IMR-90 (cell line): ENCODE data around the gene KMT2E. TPM values are rescaled to one million over a fixed set of nuclear protein-coding genes. Genes with fewer than 3 reads are reported as not detected.

Source experiments
- ATAC-seq: fragments of 200-7000 bp; cut with Tn5 transposase; 2 replicates; pipeline ENCODE4 v1.9.1; 2020; ENCODE audit warnings: low read depth, mild to moderate bottlenecking, moderate library complexity
- BruUV-seq: library from RNA; stranded (reverse); fragments of 400-500 nt; replicated peaks from 2 replicates; lab custom pipeline; 2021; lab: Mats Ljungman, UMichigan
- CTCF ChIA-PET: fragments of 300-600 bp; formaldehyde crosslinking; extraction: SDS; loops from one replicate; lab custom pipeline; 2021; ENCODE audit warnings: antibody characterized with exemption; lab: Yijun Ruan, JAX
- POLR2A ChIA-PET: fragments of 300-600 bp; sonication (Branson Sonifier 250); formaldehyde crosslinking; loops from one replicate; lab custom pipeline; 2022; ENCODE audit warnings: antibody characterized with exemption; ENCODE audit not compliant: unreplicated experiment; lab: Charles Lee
- DNase-seq: peaks from one replicate; pipeline ENCODE4 v3.0.0; 2013
- H2AFZ ChIP-seq: replicated peaks from 2 replicates; pipeline ENCODE3; 2013; ENCODE audit warnings: low read length, mild to moderate bottlenecking; ENCODE audit not compliant: poor library complexity
- H2AK5ac ChIP-seq: 2 replicates; pipeline ENCODE4 v1.6.1; 2013; ENCODE audit warnings: low read depth, low read length, inconsistent platforms
- H2AK9ac ChIP-seq: replicated peaks from 2 replicates; pipeline ENCODE3; 2013; ENCODE audit warnings: mild to moderate bottlenecking, low read depth, low read length, moderate library complexity; ENCODE audit not compliant: poor library complexity
- H2BK120ac ChIP-seq: 2 replicates; pipeline ENCODE4 v1.6.1; 2013; ENCODE audit warnings: low read depth, low read length, inconsistent platforms
- H2BK15ac ChIP-seq: 3 replicates; pipeline ENCODE4 v1.6.1; 2013; ENCODE audit warnings: low read depth, low read length, inconsistent platforms
- H2BK20ac ChIP-seq: 2 replicates; pipeline ENCODE4 v1.6.1; 2013; ENCODE audit warnings: low read depth, mild to moderate bottlenecking, inconsistent platforms, low read length, moderate library complexity
- H2BK5ac ChIP-seq: 2 replicates; pipeline ENCODE4 v1.6.1; 2013; ENCODE audit warnings: mild to moderate bottlenecking, low read depth, low read length, inconsistent platforms; ENCODE audit not compliant: poor library complexity, severe bottlenecking
- H3K14ac ChIP-seq: replicated peaks from 2 replicates; pipeline ENCODE4 v1.6.1; 2013; ENCODE audit warnings: low read depth, low read length, inconsistent platforms
- H3K18ac ChIP-seq: 2 replicates; pipeline ENCODE4 v1.6.1; 2013; ENCODE audit warnings: low read depth, low read length, control low read depth
- H3K23ac ChIP-seq: 2 replicates; pipeline ENCODE4 v1.6.1; 2013; ENCODE audit warnings: low read depth, low read length, inconsistent platforms
- H3K27ac ChIP-seq: 2 replicates; pipeline ENCODE4 v1.5.1; 2013; ENCODE audit warnings: mild to moderate bottlenecking, control low read depth, low read length; ENCODE audit not compliant: insufficient read depth
- H3K27me3 ChIP-seq: 2 replicates; pipeline ENCODE4 v1.6.1; 2013; ENCODE audit warnings: low read length; ENCODE audit not compliant: control insufficient read depth, insufficient read depth
- H3K36me3 ChIP-seq: 2 replicates; pipeline ENCODE4 v1.6.1; 2013; ENCODE audit warnings: low read length, mixed read lengths; ENCODE audit not compliant: control insufficient read depth, insufficient read depth
- H3K4ac ChIP-seq: 2 replicates; pipeline ENCODE4 v1.6.1; 2013; ENCODE audit warnings: low read depth, low read length, inconsistent platforms
- H3K4me1 ChIP-seq: 2 replicates; pipeline ENCODE4 v1.6.1; 2013; ENCODE audit warnings: low read length, mixed read lengths; ENCODE audit not compliant: control insufficient read depth, insufficient read depth
- H3K4me2 ChIP-seq: 2 replicates; pipeline ENCODE4 v1.6.1; 2013; ENCODE audit warnings: low read depth, mild to moderate bottlenecking, control low read depth, low read length, moderate library complexity
- H3K4me3 ChIP-seq: 2 replicates; pipeline ENCODE4 v1.5.1; 2013; ENCODE audit warnings: low read depth, mild to moderate bottlenecking, control low read depth, low read length, moderate library complexity; ENCODE audit not compliant: insufficient read depth
- H3K56ac ChIP-seq: 2 replicates; pipeline ENCODE4 v1.6.1; 2013; ENCODE audit warnings: low read length, inconsistent platforms; ENCODE audit not compliant: insufficient read depth; ENCODE audit errors: extremely low read depth
- H3K79me1 ChIP-seq, 2 experiments: 2 replicates each; pipeline ENCODE4 v1.6.1; 2013; ENCODE audit warnings: low read length in 2 of 2, inconsistent platforms in 1 of 2, low read depth in 1 of 2
- H3K9ac ChIP-seq: 2 replicates; pipeline ENCODE4 v1.6.1; 2013; ENCODE audit warnings: low read depth, low read length, control low read depth
- H3K9me1 ChIP-seq: 2 replicates; pipeline ENCODE4 v1.6.1; 2013; ENCODE audit warnings: low read length, inconsistent platforms; ENCODE audit not compliant: insufficient read depth
- H3K9me3 ChIP-seq: 2 replicates; pipeline ENCODE4 v1.6.1; 2013; ENCODE audit warnings: low read length; ENCODE audit not compliant: control insufficient read depth, insufficient read depth
- H4K20me1 ChIP-seq: 2 replicates; pipeline ENCODE4 v1.6.1; 2013; ENCODE audit warnings: low read length, inconsistent platforms; ENCODE audit not compliant: insufficient read depth
- H4K5ac ChIP-seq: 2 replicates; pipeline ENCODE4 v1.6.1; 2013; ENCODE audit warnings: mild to moderate bottlenecking, low read depth, low read length, control low read depth
- H4K8ac ChIP-seq, 2 experiments: 2 replicates each; pipeline ENCODE4 v1.6.1; 2013; ENCODE audit warnings: low read depth in 2 of 2, low read length in 2 of 2, control low read depth in 1 of 2, inconsistent platforms in 1 of 2
- H4K91ac ChIP-seq: 2 replicates; pipeline ENCODE4 v1.6.1; 2013; ENCODE audit warnings: low read depth, low read length, inconsistent platforms; ENCODE audit not compliant: insufficient read depth
- BHLHE40 ChIP-seq: fragments of 150-350 bp; IDR thresholded peaks from 2 replicates; pipeline ENCODE4 v1.6.1; 2016; ENCODE audit warnings: mild to moderate bottlenecking, low read depth, low read length
- CEBPB ChIP-seq: IDR thresholded peaks from 2 replicates; pipeline ENCODE4 v1.6.1; 2012; ENCODE audit warnings: low read depth, low read length, improper control_type of control experiment
- CHD1 ChIP-seq: IDR thresholded peaks from 2 replicates; pipeline ENCODE4 v1.6.1; 2012; ENCODE audit warnings: low read depth, low read length, improper control_type of control experiment
- FOS ChIP-seq: fragments of 150-350 bp; IDR thresholded peaks from 2 replicates; pipeline ENCODE4 v1.6.1; 2016; ENCODE audit warnings: low read depth, low read length
- MAFK ChIP-seq: IDR thresholded peaks from 2 replicates; pipeline ENCODE4 v1.6.1; 2012; ENCODE audit warnings: low read depth, low read length, improper control_type of control experiment
- MAZ ChIP-seq: IDR thresholded peaks from 2 replicates; pipeline ENCODE4 v1.6.1; 2012; ENCODE audit warnings: low read depth, mild to moderate bottlenecking, low read length, improper control_type of control experiment, moderate library complexity, borderline replicate concordance
- MXI1 ChIP-seq: IDR thresholded peaks from 2 replicates; pipeline ENCODE4 v1.6.1; 2012; ENCODE audit warnings: low read depth, mild to moderate bottlenecking, low read length, moderate library complexity, borderline replicate concordance
- NFE2L2 ChIP-seq: fragments of 150-350 bp; IDR thresholded peaks from 2 replicates; pipeline ENCODE4 v1.6.1; 2016; ENCODE audit warnings: low read depth, mild to moderate bottlenecking, low read length
- POLR2A ChIP-seq: IDR thresholded peaks from 2 replicates; pipeline ENCODE4 v1.6.1; 2012; ENCODE audit warnings: mild to moderate bottlenecking, low read depth, low read length
- RCOR1 ChIP-seq: IDR thresholded peaks from 2 replicates; pipeline ENCODE4 v1.6.1; 2012; ENCODE audit warnings: mild to moderate bottlenecking, low read length, improper control_type of control experiment; ENCODE audit not compliant: insufficient replicate concordance
- RFX5 ChIP-seq: IDR thresholded peaks from 2 replicates; pipeline ENCODE4 v1.8.0; 2012; ENCODE audit warnings: low read depth, mild to moderate bottlenecking, low read length, moderate library complexity
- SMC3 ChIP-seq: fragments of 150-350 bp; IDR thresholded peaks from 2 replicates; pipeline ENCODE4 v1.6.1; 2016; ENCODE audit warnings: low read depth, mild to moderate bottlenecking, antibody characterized with exemption, low read length, moderate library complexity
- WGBS, 2 experiments: methylation state at CpG; one replicate each; pipeline versions ENCODE4 v1.1.5 to v1.1.7; 2013; ENCODE audit warnings: missing lambda C conversion rate in 2 of 2; ENCODE audit not compliant: insufficient read length in 1 of 2; ENCODE audit errors: extremely low coverage in 2 of 2; 5-methylcytosine and 5-hydroxymethylcytosine counted together
- dilution Hi-C: fragments of 300-500 bp; cut with HindIII; formaldehyde crosslinking; loops from one replicate; pipeline ENCODE4 v1.14.3; 2018; ENCODE audit warnings: low sequenced_read_pairs; ENCODE audit not compliant: unreplicated experiment
- in situ Hi-C: fragments of 300-500 bp; cut with MboI; formaldehyde crosslinking; loops from 3 replicates; pipeline ENCODE4 v1.14.3; 2019; ENCODE audit warnings: low sequenced_read_pairs, inconsistent platforms, mixed read lengths
- intact Hi-C: fragments of 100-400 bp; cut with micrococcal nuclease; formaldehyde crosslinking; loops from 2 replicates; pipeline ENCODE4 v1.10.0; 2022
- polyA plus RNA-seq, 3 experiments: library from polyadenylated mRNA; depleted of rRNA; stranded (reverse); fragments of >200 nt; gene quantifications; 2 replicates each; pipeline ENCODE4 v1.2.3, GENCODE V29; 2012; ENCODE audit warnings: low replicate concordance in 1 of 3
- total RNA-seq: library from RNA; depleted of rRNA; stranded (reverse); fragments of >200 nt; gene quantifications from 2 replicates; pipeline ENCODE4 v1.2.3, GENCODE V29; 2012
- TF ChIP-seq, protein P1 (sequence below): fragments of 150-350 bp; IDR thresholded peaks from 2 replicates; pipeline ENCODE4 v1.6.1; 2017; ENCODE audit warnings: mild to moderate bottlenecking, antibody characterized with exemption, low read length, low read depth
- TF ChIP-seq, protein P2 (sequence below): fragments of 150-350 bp; IDR thresholded peaks from 2 replicates; pipeline ENCODE4 v1.6.1; 2016; ENCODE audit warnings: low read depth, mild to moderate bottlenecking, low read length, moderate library complexity, borderline replicate concordance
- TF ChIP-seq, protein P3 (sequence below): conservative IDR thresholded peaks from 2 replicates; pipeline ENCODE4 v1.5.1; 2012; ENCODE audit warnings: mild to moderate bottlenecking, low read depth, low read length, improper control_type of control experiment

Gene KMT2E
- total and polyA plus RNA-seq, 2 of the 4 experiments (the other 2 are of a cell fraction): 16.8 to 79.2 TPM

DNA sequence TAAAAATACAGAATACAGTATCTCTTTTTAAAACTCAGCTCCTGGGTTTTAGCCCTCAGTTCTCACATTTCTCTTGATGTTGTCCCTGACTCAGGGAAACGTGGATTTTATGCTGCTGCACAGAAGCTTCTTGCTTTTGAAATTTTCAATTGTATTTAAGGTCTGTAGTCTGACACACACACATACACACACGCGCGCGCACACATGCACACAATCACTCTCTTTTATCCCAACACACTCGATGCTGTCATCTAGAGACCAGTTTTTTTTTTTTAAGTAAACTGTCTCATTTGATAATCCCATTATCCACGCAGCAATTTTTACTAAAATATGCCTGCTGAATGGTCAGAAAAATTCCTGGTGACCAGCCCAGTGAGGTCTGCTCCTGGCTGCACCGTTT lies 108.6 kb downstream of the KMT2E start (continued):
- TF ChIP-seq, protein P1, sequence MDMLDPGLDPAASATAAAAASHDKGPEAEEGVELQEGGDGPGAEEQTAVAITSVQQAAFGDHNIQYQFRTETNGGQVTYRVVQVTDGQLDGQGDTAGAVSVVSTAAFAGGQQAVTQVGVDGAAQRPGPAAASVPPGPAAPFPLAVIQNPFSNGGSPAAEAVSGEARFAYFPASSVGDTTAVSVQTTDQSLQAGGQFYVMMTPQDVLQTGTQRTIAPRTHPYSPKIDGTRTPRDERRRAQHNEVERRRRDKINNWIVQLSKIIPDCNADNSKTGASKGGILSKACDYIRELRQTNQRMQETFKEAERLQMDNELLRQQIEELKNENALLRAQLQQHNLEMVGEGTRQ: no peak
- no peak for TF ChIP-seq MAFK
- no peak for TF ChIP-seq MXI1

DNA sequence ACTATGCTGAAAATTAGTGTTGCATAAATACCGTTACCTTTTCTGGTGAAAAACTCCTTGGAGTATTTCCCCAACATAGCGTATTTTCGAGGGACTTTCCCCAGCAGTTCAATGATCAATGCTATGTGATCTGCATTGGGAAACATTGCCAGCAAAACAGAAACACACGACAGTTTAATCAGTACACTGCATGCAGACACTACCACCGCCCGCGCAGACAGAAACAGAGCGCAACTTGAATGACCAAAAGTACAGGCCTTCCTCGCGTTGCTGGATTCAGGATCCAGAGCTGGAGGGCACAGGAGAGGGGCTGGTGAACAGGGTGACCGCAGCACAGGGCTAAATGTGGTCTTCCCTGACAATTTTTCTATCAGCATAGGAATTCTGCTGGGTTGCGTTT lies 111.7 kb downstream of the KMT2E start:
- Histone ChIP-seq H3K79me1 (peaks cover 15 to 28% of the 10 kb centered on the region in 2 experiments; a peak in 3 of 4 replicates), H3K9me1 (peaks cover 5% of the 10 kb centered on the region; the same call in 1 of the 2 replicates), H4K20me1 (peaks cover 17% of the 10 kb centered on the region; the same call in 1 of the 2 replicates), H3K23ac (no peak overlapping the region), H3K36me3 (peaks cover 17% of the 10 kb centered on the region), H3K9me3 (no peaks in the 10 kb centered on the region), H4K91ac (no peak overlapping the region), H2AK9ac (no peak overlapping the region), H3K14ac (no peak overlapping the region), H3K18ac (no peak overlapping the region), H3K27ac (no peak overlapping the region), H3K9ac (no peak overlapping the region), H3K4me1 (no peaks in the 10 kb centered on the region; the same call in 1 of the 2 replicates), H4K5ac (no peak overlapping the region), H3K4me3 (no peak overlapping the region), H4K8ac (no peak overlapping the region), H3K4ac (no peak overlapping the region), H2AFZ (no peak overlapping the region), H2BK20ac (no peak overlapping the region), H2AK5ac (no peak overlapping the region), H3K27me3 (no peaks in the 10 kb centered on the region), H3K56ac (no peak overlapping the region), H2BK5ac (no peak overlapping the region), H3K4me2 (no peak overlapping the region), H2BK120ac (no peak overlapping the region), H2BK15ac (no peak overlapping the region)
- DNase-seq: no peak
- WGBS, 2 experiments: 100% methylated on average over 6 of the region's 12 CpGs; no CpG with 5 or more reads in 1 of the 2 experiments
- in situ Hi-C loops: loop anchor here (25.0 kb wide), 1 partner anchor 212 kb away; no protein-coding TSS in a partner anchor
- dilution Hi-C loops: no loop called here
- no TSS peak for BruUV-seq
- POLR2A ChIA-PET: no interaction called here
- CTCF ChIA-PET: interaction anchor here (1.4 kb wide), 1 partner anchor 11 kb away, joined by 3 read pairs; no protein-coding TSS in a partner anchor
- intact Hi-C loops: loop anchor here (2.0 kb wide), 1 partner anchor 19 kb away; no protein-coding TSS in a partner anchor
- no peak for ATAC-seq
- TF ChIP-seq, protein P2, sequence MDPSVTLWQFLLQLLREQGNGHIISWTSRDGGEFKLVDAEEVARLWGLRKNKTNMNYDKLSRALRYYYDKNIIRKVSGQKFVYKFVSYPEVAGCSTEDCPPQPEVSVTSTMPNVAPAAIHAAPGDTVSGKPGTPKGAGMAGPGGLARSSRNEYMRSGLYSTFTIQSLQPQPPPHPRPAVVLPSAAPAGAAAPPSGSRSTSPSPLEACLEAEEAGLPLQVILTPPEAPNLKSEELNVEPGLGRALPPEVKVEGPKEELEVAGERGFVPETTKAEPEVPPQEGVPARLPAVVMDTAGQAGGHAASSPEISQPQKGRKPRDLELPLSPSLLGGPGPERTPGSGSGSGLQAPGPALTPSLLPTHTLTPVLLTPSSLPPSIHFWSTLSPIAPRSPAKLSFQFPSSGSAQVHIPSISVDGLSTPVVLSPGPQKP: no peak
- no peak for TF ChIP-seq MAZ
- TF ChIP-seq CEBPB: no peak
- TF ChIP-seq BHLHE40: no peak
- no peak for TF ChIP-seq RCOR1
- no peak for TF ChIP-seq CHD1
- TF ChIP-seq SMC3: no peak
- no peak for TF ChIP-seq POLR2A
- no peak for TF ChIP-seq NFE2L2
- TF ChIP-seq FOS: no peak
- TF ChIP-seq, protein P3, sequence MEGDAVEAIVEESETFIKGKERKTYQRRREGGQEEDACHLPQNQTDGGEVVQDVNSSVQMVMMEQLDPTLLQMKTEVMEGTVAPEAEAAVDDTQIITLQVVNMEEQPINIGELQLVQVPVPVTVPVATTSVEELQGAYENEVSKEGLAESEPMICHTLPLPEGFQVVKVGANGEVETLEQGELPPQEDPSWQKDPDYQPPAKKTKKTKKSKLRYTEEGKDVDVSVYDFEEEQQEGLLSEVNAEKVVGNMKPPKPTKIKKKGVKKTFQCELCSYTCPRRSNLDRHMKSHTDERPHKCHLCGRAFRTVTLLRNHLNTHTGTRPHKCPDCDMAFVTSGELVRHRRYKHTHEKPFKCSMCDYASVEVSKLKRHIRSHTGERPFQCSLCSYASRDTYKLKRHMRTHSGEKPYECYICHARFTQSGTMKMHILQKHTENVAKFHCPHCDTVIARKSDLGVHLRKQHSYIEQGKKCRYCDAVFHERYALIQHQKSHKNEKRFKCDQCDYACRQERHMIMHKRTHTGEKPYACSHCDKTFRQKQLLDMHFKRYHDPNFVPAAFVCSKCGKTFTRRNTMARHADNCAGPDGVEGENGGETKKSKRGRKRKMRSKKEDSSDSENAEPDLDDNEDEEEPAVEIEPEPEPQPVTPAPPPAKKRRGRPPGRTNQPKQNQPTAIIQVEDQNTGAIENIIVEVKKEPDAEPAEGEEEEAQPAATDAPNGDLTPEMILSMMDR: no peak
- TF ChIP-seq RFX5: no peak
